ENCODE data around the gene BCL11A. TPM values are rescaled to one million over a fixed set of nuclear protein-coding genes. Genes with fewer than 3 reads are reported as not detected.
A peak's percentile ranks its signal among the peaks of the same experiment; 100 is the strongest.

Gene BCL11A
- total RNA-seq, 2 experiments from 2014 or later: 0.45 to 0.54 TPM

GRCh38 chr2:60583604-60584003 lies 30.1 kb upstream of the BCL11A start:
- H3K27ac Mint-ChIP-seq: no peak overlapping the region
- H3K4me1 Mint-ChIP-seq (ENCODE audit: low read depth): peaks cover 2% of the 10 kb centered on the region
- no peaks in the 10 kb centered on the region for H3K9me3 Mint-ChIP-seq
- DNase-seq: no peak
- POLR2A ChIA-PET: no interaction called here
- H3K36me3 Mint-ChIP-seq (ENCODE audit: low read depth): no peaks in the 10 kb centered on the region
- CTCF ChIA-PET: interaction anchor here (1.5 to 7.5 kb wide), 3 partner anchors 15 to 91 kb away, joined by 5 to 104 read pairs (median 95); no protein-coding TSS in a partner anchor
- intact Hi-C loops (cut with micrococcal nuclease): no loop called here
- TF ChIP-seq, protein P1, sequence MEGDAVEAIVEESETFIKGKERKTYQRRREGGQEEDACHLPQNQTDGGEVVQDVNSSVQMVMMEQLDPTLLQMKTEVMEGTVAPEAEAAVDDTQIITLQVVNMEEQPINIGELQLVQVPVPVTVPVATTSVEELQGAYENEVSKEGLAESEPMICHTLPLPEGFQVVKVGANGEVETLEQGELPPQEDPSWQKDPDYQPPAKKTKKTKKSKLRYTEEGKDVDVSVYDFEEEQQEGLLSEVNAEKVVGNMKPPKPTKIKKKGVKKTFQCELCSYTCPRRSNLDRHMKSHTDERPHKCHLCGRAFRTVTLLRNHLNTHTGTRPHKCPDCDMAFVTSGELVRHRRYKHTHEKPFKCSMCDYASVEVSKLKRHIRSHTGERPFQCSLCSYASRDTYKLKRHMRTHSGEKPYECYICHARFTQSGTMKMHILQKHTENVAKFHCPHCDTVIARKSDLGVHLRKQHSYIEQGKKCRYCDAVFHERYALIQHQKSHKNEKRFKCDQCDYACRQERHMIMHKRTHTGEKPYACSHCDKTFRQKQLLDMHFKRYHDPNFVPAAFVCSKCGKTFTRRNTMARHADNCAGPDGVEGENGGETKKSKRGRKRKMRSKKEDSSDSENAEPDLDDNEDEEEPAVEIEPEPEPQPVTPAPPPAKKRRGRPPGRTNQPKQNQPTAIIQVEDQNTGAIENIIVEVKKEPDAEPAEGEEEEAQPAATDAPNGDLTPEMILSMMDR (IDR thresholded peaks at IDR 0.05): no peak
- ATAC-seq: no peak
- no peak overlapping the region for H3K4me3 Mint-ChIP-seq
- H3K27me3 Mint-ChIP-seq: peaks cover 34% of the 10 kb centered on the region

GRCh38 chr2:60581433-60582282 lies 28.2 kb upstream of the BCL11A start:
- Mint-ChIP-seq H3K9me3 (no peaks in the 10 kb centered on the region), H3K4me3 (no peak overlapping the region), H3K27ac (no peak overlapping the region), H3K27me3 (peaks cover 29% of the 10 kb centered on the region), H3K36me3 (ENCODE audit: low read depth) (no peaks in the 10 kb centered on the region), H3K4me1 (ENCODE audit: low read depth) (peaks cover 2% of the 10 kb centered on the region)
- ChIA-PET CTCF (interaction anchor here (0.6 to 7.5 kb wide), 47 partner anchors 8 to 1556 kb away, joined by 3 to 104 read pairs (median 4); partner anchors contain the start of gene BCL11A), POLR2A (no interaction called here)
- ATAC-seq: peak; percentile 99
- DNase-seq: peak; percentile 75
- intact Hi-C loops (cut with micrococcal nuclease): no loop called here
- TF ChIP-seq, protein P1 (IDR thresholded peaks at IDR 0.05): peak; percentile 98

- H3K27me3 Mint-ChIP-seq: peaks cover 13% of the 10 kb centered on the region
- CTCF ChIA-PET: interaction anchor here (2.9 kb wide), 1 partner anchor 17 kb away, joined by 12 read pairs; no protein-coding TSS in a partner anchor
Measured at GRCh38 chr2:60577682-60578283, 24.3 kb upstream of the BCL11A start.

DNA sequence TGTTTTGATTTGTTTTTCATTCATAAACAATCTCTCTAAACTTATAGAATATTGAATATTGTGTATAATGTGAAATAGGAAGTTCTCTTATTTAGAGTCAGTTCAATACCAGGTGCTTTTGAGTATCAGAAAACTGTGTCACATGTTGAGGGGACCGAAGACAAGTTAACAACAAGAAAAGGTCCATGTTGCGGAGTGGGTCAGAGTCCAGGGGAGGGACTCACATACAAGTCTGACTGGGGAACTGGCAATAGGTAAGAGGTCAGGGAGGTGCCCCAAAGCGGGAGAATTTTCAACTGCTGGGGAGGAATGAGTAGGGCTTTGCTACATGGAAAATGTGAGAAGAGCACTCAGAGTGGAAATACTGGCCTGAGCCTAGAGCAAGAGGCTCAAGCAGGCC lies 19.8 kb upstream of the BCL11A start:
- ATAC-seq (no peak), DNase-seq (no peak)
- no peak overlapping the region for H3K27ac Mint-ChIP-seq
- intact Hi-C loops (cut with micrococcal nuclease): no loop called here
- peaks cover 2% of the 10 kb centered on the region for H3K4me1 Mint-ChIP-seq (ENCODE audit: low read depth)
- no peak overlapping the region for H3K4me3 Mint-ChIP-seq
- H3K27me3 Mint-ChIP-seq: peaks cover 12% of the 10 kb centered on the region
- H3K9me3 Mint-ChIP-seq: no peaks in the 10 kb centered on the region
- TF ChIP-seq, protein P1 (IDR thresholded peaks at IDR 0.05): no peak
- ChIA-PET POLR2A (no interaction called here), CTCF (interaction anchor here (1.3 to 1.6 kb wide), 2 partner anchors 9 to 12 kb away, joined by 4 to 7 read pairs; no protein-coding TSS in a partner anchor)
- no peaks in the 10 kb centered on the region for H3K36me3 Mint-ChIP-seq (ENCODE audit: low read depth)

More at GRCh38 chr2:60577682-60578283, 24.3 kb upstream of the BCL11A start:
- DNase-seq: no peak
- POLR2A ChIA-PET: no interaction called here
- Mint-ChIP-seq H3K4me1 (ENCODE audit: low read depth) (peaks cover 2% of the 10 kb centered on the region), H3K27ac (no peak overlapping the region), H3K4me3 (no peak overlapping the region), H3K9me3 (no peaks in the 10 kb centered on the region), H3K36me3 (ENCODE audit: low read depth) (no peaks in the 10 kb centered on the region)
- no peak for ATAC-seq
- intact Hi-C loops (cut with micrococcal nuclease): no loop called here
- TF ChIP-seq, protein P1 (IDR thresholded peaks at IDR 0.05): no peak

DNA sequence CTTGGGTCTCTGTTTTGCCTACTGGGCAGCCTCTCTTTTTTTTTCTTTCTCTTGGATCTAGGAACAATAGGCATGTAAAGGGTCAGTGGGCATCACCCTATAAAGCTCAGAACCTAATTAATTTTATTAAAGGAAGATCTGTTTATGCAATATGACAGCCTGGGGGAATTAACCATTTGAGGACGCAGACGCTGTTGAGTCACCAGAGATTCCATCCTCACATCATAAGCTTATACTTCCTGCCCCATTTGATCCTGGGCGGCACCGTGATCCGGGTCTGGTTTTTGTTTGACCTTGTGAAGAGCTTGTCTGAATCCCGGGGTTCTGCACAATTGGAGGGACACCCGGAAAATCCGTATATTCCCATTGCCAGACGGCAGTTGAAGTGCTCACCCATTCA lies 16.8 kb upstream of the BCL11A start:
- CTCF ChIA-PET: interaction anchor here (1.2 to 7.8 kb wide), 4 partner anchors 10 to 29 kb away, joined by 4 to 95 read pairs (median 14); no protein-coding TSS in a partner anchor
- POLR2A ChIA-PET: no interaction called here
- H3K27ac Mint-ChIP-seq: no peak overlapping the region
- peaks cover 2% of the 10 kb centered on the region for H3K4me1 Mint-ChIP-seq (ENCODE audit: low read depth)
- H3K9me3 Mint-ChIP-seq: no peaks in the 10 kb centered on the region
- peaks cover 24% of the 10 kb centered on the region for H3K27me3 Mint-ChIP-seq
- TF ChIP-seq, protein P1 (IDR thresholded peaks at IDR 0.05): no peak
- no peaks in the 10 kb centered on the region for H3K36me3 Mint-ChIP-seq (ENCODE audit: low read depth)
- DNase-seq (no peak), ATAC-seq (no peak)
- intact Hi-C loops (cut with micrococcal nuclease): no loop called here
- no peak overlapping the region for H3K4me3 Mint-ChIP-seq
